GM13977 (cell line): ENCODE results near the gene RIT2.

Experiments used
- DNase-seq: peaks from one replicate; pipeline ENCODE4 v3.0.0; 2012; ENCODE audit warnings: low spot score
- CTCF ChIP-seq: IDR thresholded peaks from 2 replicates; pipeline ENCODE4 v1.5.1; 2012; ENCODE audit warnings: mild to moderate bottlenecking, control low read depth; ENCODE audit not compliant: insufficient read depth; ENCODE audit errors: extremely low read depth, missing control alignments
- in situ Hi-C: fragments of 300-500 bp; cut with MboI; formaldehyde crosslinking; loops from one replicate; pipeline ENCODE4 v1.12.0; 2022; ENCODE audit warnings: low sequenced_read_pairs, low pct_unique_long_range_greater_than_20kb, mixed read lengths, inconsistent platforms; ENCODE audit not compliant: unreplicated experiment

Gene RIT2

GRCh38 chr18:42937436-42937835, 178.0 kb downstream of the RIT2 start:
- in situ Hi-C loops, result no loop called here
- DNase-seq, result no peak
- TF ChIP-seq CTCF, result no peak

- in situ Hi-C loops, result no loop called here
- no peak for TF ChIP-seq CTCF
- DNase-seq, result no peak
Observed at GRCh38 chr18:42936289-42936688, 179.2 kb downstream of the RIT2 start.

- DNase-seq, result no peak
- in situ Hi-C loops, result no loop called here
- TF ChIP-seq CTCF, result no peak
Observed at GRCh38 chr18:42931491-42931890, 184.0 kb downstream of the RIT2 start.

GRCh38 chr18:42929857-42930256, 185.6 kb downstream of the RIT2 start:
- TF ChIP-seq CTCF, result no peak
- no peak for DNase-seq
- in situ Hi-C loops, result no loop called here

GRCh38 chr18:42929181-42929580, 186.3 kb downstream of the RIT2 start:
- TF ChIP-seq CTCF, result no peak
- no peak for DNase-seq
- in situ Hi-C loops, result no loop called here

GRCh38 chr18:42925036-42925435, 190.4 kb downstream of the RIT2 start:
- TF ChIP-seq CTCF, result no peak
- no peak for DNase-seq
- in situ Hi-C loops, result no loop called here

GRCh38 chr18:42922363-42922762, 193.1 kb downstream of the RIT2 start:
- no peak for DNase-seq
- no peak for TF ChIP-seq CTCF
- in situ Hi-C loops, result no loop called here
